CD4-positive, alpha-beta T cell treated with Interleukin-2 at 100 ng/mL for 4 hours (primary cell): ENCODE measurements around the gene KLHDC8B.
A peak's percentile ranks its signal among the peaks of the same experiment; 100 is the strongest.

Experiments
- DNase-seq: peaks from one replicate; pipeline ENCODE4 v3.0.0-alpha.2; 2020; ENCODE audit warnings: low spot score

The KLHDC8B gene

DNA sequence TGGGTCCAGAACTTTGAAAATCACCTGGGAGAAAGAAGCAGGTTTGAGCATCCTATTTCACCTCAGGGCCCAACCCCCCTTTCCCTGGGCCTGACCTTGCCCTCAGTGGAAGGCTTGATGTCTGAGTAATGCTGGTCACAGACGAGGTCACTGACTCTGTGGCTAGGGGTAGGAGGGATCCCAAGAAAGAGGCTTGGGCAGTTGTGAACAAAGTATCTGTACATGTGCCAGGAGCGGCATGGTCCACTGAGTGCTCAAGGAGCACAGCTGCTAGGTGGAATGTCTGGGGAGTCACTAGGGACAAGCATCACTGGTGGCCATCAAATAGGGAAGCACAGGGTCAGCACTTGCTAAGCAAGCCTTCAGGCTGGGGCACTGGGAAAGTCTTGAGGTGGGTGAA, 12.6 kb upstream of the KLHDC8B start:
- no peak for DNase-seq

- DNase-seq = no peak
Observed at GRCh38 chr3:49161197-49161596, 10.2 kb upstream of the KLHDC8B start.

GRCh38 chr3:49161808-49162530, 9.4 kb upstream of the KLHDC8B start:
- no peak for DNase-seq

- no peak for DNase-seq
Observed at GRCh38 chr3:49162751-49163419, 8.5 kb upstream of the KLHDC8B start.

DNA sequence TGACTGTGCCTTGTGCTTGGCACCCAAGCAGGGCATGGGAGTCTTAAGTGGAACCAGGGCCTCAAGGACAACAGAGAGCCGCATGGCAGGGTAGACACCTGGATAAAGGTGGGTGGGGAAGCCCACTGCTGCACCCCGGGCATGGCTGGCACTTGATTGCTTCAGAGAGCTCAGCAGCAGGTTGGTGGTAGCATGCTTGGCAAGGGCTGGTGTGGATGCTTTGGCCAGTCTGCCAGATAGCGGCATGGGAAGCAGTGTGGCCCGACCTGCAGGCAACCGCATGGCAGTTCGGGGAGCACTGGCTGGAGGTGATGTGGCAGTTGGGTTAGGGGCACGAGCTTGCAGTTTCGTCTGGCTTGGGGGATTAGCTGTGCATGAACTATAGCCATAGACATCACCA, 7.8 kb upstream of the KLHDC8B start:
- DNase-seq = no peak

- no peak for DNase-seq
Observed at GRCh38 chr3:49164983-49165720, 6.2 kb upstream of the KLHDC8B start.

DNA sequence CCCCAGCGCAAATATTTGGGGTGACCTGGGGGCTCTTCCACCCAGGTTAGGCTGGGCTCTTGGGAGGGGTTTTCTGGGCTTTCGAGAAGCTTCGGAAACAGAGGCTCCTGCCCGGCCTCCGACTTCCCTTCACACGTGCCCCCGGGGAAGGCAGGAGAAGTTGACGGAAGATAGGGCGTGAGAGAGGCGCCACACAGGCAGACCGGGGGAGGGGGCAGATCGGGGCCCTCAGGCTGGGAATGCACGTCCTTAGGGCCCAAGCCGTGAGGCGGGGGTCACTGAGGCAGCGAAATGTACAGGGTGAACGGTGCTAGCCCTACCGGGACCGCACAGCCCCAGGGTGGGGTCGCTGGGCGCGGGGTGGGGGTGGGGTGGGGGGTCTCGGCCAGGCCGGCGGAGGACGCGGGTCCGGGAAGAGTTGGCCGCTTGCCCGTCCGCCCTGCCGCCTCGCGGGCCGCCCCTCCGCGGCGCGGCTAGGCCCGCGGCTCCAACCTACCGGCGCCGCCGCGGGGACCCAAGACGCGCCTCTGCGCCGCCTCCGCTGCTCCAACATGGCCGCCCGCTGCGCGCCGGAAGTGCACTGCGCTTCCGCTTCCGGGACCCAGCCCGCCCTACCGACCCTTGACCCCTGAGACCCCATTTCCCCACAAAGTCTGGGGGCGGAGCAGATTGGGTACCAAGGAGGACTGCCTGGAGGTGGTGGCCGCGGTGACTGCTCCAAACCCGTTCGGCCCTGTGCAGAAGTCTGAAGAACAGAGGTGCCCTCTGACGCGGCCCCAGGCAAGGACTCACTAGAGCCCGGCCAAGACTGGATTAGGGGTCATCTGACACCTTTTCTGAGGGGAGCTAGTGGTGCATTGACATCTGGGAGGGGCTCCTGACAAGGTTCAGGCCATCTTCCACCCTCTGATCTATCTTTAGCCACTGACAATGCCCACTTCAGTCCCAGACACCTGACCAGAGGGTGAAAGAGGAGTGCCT, 5.3 kb upstream of the KLHDC8B start, which contains the start of gene CCDC71:
TSS of gene CCDC71 (minus strand) at position 561 of the 981 bp plus-strand sequence. CDS start 2,123 bp downstream, outside the sequence.
- peak; percentile 76 for DNase-seq

GRCh38 chr3:49166752-49167556, 4.4 kb upstream of the KLHDC8B start:
- no peak for DNase-seq

- no peak for DNase-seq
Observed at GRCh38 chr3:49170744-49171118, 667 bp upstream of the KLHDC8B start.

GRCh38 chr3:49171775-49172500, 540 bp downstream of the KLHDC8B start:
- no peak for DNase-seq

GRCh38 chr3:49172551-49173041, 1.2 kb downstream of the KLHDC8B start:
- DNase-seq = no peak

DNA sequence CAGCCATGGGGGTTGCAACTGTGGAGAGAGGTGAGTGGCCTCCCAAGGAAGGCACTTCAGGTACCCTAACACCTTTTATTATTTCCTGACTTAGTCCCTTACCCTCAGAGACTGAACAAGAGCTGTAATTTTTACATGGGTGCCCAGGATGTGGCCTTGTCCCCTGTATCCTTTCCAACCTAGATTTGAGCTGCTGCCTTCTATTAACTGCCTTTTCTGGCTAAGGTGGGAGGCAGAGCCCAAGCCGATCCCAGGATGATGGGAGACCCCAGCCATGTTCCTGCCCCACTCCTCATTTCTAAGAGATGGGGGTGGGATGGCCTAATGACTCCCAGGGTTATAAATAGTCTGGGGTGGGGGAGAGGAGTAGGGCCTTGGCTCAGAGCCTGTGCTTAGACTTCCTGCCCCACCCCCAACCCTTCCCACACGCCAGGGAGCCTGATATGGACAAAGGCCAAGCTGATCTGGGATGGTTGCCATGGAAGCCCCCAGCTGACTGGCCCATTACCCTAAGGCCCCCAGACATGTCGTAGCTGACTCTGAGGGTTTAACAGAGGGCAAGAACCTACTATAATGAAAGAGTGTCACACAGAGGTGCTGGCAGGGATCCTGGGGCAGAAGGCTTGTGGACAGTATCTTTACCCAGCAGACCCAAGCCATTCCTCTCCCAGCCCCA, 1.9 kb downstream of the KLHDC8B start:
- DNase-seq = no peak

GRCh38 chr3:49173792-49174170, 2.4 kb downstream of the KLHDC8B start:
- DNase-seq = no peak

DNA sequence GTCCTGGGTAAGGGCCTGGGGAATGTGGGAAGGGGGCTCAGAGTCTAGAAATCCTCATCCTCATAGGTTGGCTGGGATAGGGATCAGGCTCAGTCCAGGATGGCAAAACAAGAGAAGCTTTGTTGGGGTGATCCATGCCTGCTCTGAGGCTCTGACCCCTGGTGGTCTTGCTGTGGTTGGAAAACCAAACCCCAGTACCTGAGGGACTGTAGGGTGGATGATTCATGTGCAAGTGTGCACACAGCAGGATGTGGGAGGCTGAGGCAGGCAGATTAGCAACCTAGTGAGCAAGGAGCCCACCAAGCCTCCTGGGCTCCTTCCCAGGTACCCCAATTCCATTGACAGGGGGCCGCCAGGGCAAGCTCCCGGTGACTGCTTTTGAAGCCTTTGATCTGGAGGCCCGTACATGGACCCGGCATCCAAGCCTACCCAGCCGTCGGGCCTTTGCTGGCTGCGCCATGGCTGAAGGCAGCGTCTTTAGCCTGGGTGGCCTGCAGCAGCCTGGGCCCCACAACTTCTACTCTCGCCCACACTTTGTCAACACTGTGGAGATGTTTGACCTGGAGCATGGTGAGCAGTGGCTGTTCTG, 3.1 kb downstream of the KLHDC8B start:
- DNase-seq = no peak

DNA sequence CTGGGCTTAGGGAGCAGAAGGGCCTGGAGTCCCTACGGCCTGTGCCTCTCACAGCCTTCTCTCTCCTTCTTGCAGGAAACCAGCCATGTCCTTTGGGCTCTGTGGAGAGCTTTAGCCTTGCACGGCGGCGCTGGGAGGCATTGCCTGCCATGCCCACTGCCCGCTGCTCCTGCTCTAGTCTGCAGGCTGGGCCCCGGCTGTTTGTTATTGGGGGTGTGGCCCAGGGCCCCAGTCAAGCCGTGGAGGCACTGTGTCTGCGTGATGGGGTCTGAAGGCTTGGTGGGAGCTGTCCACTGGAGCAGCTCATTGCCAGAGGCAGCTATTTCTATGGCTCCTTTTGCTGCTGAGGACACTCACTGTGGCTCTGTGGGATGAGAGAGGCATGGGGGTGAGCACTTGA, 4.1 kb downstream of the KLHDC8B start:
- no peak for DNase-seq

DNA sequence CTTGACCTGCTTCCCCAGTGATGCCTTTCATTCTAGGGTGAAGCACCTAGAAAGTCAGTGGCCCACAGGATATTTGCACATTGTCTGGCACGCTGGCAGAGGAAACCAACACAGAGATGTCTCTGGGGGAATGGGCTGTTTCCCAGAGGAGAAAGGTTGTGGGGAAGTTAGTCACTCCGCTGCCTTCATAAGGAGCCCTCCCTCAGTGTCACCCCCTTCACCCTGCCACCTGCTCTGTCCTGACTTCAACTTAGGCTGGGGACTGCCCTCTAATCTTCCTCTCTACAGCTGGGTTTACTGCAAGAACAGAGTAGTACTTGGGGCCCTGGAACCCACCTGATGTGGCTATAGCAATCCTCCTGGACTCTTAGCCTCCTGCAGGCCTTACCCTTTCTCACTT, 5.7 kb downstream of the KLHDC8B start:
- DNase-seq = no peak

- no peak for DNase-seq
Observed at GRCh38 chr3:49180116-49180515, 8.7 kb downstream of the KLHDC8B start.

DNA sequence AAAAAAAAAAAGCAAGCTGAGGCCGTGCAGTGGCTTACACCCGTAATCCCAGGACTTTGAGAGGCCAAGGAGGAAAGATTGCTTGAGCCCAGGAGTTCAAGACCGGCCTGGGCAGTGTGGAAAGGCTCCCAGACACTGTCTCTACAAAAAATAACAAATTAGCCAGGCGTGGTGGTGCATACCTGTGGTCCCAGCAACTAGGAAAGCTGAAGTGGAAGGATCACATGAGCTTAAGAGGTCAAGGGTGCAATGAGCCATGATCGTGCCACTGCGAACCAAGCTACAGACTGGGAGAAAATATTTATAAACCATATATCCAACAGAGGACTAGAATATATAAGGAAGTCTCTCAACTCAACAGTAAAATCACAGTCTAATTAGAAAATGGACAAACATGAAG, 10.0 kb downstream of the KLHDC8B start:
- no peak for DNase-seq

DNA sequence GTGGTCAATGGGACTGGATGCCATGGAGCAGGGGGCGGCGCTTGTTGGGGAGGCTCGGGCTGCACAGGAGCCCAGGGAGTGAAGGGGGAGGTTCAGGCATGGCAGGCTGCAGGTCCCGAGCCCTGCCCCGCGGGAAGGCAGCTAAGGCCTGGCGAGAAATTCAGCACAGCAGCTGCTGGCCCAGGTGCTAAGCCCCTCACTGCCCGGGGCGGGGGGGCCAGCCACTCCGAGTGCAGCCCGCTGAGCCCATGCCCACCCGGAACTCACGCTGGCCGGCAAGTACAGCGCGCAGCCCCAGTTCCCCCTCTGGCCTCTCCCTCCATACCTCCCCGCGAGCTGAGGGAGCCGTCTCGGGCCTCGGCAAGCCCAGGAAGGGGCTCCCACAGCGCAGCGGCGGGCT, 11.3 kb downstream of the KLHDC8B start:
- no peak for DNase-seq
